CD4-positive, alpha-beta T cell treated with Interleukin-17A for 4 hours (primary cell): Measurements from ENCODE around the gene TNS3.
"Not testable (repeated sequence)": the region's sequence is repeated elsewhere in the genome, so short reads cannot be mapped to it uniquely, and the experiment has no call there.

Experiments used
- DNase-seq: peaks from one replicate; pipeline ENCODE4 v3.0.0-alpha.2; 2020; ENCODE audit warnings: mixed read lengths

Gene TNS3

GRCh38 chr7:47602272-47603004 lies 20.5 kb upstream of the TNS3 start:
- no peak for DNase-seq

- no peak for DNase-seq
Observed at GRCh38 chr7:47601881-47602249, 20.0 kb upstream of the TNS3 start.

GRCh38 chr7:47601119-47601880 lies 19.4 kb upstream of the TNS3 start:
- DNase-seq = no peak

- no peak for DNase-seq
Observed at GRCh38 chr7:47600199-47601118, 18.5 kb upstream of the TNS3 start.

- no peak for DNase-seq
Observed at GRCh38 chr7:47597379-47597778, 15.5 kb upstream of the TNS3 start.

GRCh38 chr7:47596502-47597202 lies 14.7 kb upstream of the TNS3 start:
- no peak for DNase-seq

- no peak for DNase-seq
Observed at GRCh38 chr7:47594406-47594805, 12.5 kb upstream of the TNS3 start.

- no peak for DNase-seq
Observed at GRCh38 chr7:47591655-47592572, 10.0 kb upstream of the TNS3 start.

GRCh38 chr7:47591089-47591654 lies 9.3 kb upstream of the TNS3 start:
- no peak for DNase-seq

GRCh38 chr7:47590215-47590614 lies 8.3 kb upstream of the TNS3 start:
- not testable (repeated sequence) for DNase-seq

GRCh38 chr7:47588704-47589225 lies 6.9 kb upstream of the TNS3 start:
- no peak for DNase-seq

GRCh38 chr7:47587976-47588375 lies 6.1 kb upstream of the TNS3 start:
- no peak for DNase-seq

GRCh38 chr7:47587351-47587750 lies 5.4 kb upstream of the TNS3 start:
- DNase-seq = no peak

- DNase-seq = no peak
Observed at GRCh38 chr7:47586925-47587324, 5.0 kb upstream of the TNS3 start.

- DNase-seq = not testable (repeated sequence)
Observed at GRCh38 chr7:47586161-47586670, 4.3 kb upstream of the TNS3 start.

GRCh38 chr7:47584536-47584895 lies 2.6 kb upstream of the TNS3 start:
- no peak for DNase-seq

GRCh38 chr7:47583739-47584535 lies 2.0 kb upstream of the TNS3 start:
- no peak for DNase-seq

- no peak for DNase-seq
Observed at GRCh38 chr7:47582764-47583738, 1.1 kb upstream of the TNS3 start.

GRCh38 chr7:47581438-47581803 lies 490 bp downstream of the TNS3 start:
- no peak for DNase-seq
